ENCODE measurements around the gene MED10.

Gene MED10, protein sequence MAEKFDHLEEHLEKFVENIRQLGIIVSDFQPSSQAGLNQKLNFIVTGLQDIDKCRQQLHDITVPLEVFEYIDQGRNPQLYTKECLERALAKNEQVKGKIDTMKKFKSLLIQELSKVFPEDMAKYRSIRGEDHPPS

DNA sequence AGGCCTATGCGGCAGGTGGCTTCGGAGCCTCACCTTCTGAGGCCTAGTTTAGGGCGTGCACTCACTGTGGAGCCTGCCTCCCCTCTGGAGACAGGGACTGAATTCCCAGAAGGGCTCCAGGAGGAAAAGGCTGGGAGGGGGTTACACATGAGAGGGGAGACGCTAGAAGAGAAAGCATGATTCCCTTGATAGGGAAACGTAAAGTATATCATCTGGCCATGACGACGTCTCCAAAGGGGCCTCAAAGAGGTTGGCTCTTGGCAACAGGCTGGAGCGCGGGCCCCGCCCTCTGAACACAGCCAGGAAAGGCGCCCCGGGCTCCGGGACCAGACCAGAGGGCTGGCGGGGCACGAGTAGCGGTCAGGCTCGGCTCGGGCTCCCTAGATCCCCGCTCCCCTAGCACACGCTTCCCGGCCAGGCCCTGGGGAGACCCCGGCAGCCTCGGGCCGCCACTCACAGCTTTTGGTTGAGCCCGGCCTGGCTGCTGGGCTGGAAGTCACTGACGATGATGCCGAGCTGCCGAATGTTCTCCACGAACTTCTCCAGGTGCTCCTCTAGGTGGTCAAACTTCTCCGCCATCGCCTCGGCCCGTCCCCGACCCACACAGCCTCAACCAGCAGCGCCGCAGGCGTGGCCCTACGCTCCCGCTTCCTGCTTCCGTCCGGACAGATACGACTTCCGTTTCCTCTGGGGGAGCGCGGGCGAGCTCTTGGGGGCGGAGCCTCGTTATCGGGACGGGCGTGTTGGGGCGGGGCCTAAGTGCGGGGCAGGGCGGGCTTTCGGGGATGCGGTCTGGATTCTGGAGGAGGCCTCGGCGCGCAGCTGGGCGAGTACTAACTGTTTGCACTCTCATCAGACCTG is at the start of gene MED10:
Gene MED10 (minus strand): TSS at position 643 of the 861 bp plus-strand sequence. CDS start 64 bp downstream, at position 579.
- peak; percentile 92 for DNase-seq

DNA sequence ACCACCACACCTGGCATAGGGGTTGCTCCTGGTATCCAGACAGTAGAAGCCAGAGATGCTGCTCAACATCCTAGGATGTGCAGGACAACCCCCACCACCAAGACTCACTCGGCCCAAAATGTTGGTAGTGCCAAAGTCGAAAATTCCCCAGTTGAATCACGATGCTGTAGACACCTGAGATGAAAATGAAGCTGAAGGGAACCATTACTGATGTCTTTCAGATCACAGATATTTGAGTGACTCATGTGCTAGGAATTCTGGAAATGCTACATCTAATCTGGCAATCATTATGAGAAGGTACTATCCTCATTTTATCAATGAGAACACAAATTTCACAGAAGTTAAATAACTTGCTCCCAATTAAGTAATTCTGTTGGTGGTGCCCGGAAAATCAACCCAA is 49.3 kb upstream of the MED10 start:
- DNase-seq, result no peak

DNA sequence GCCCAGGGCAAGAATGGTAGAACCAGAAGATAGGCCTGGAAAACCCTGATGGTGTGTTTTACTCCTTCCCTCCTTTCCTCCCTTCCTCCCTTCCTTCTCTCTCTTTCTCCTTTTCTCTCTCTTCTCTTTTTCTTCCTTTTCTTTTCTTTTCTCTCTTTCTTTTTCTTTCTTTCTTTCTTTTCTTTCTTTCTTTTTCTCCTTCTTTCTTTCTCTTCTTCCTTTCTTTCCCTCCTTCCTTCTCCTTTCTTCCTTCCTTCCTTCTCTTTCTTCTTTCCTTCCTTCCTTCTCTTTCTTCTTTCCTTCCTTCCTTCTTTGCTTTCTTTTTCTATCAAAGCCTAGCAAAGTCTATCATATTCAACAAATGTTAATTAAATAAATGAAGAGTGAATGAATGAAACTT is 46.4 kb upstream of the MED10 start:
- no peak for DNase-seq

DNA sequence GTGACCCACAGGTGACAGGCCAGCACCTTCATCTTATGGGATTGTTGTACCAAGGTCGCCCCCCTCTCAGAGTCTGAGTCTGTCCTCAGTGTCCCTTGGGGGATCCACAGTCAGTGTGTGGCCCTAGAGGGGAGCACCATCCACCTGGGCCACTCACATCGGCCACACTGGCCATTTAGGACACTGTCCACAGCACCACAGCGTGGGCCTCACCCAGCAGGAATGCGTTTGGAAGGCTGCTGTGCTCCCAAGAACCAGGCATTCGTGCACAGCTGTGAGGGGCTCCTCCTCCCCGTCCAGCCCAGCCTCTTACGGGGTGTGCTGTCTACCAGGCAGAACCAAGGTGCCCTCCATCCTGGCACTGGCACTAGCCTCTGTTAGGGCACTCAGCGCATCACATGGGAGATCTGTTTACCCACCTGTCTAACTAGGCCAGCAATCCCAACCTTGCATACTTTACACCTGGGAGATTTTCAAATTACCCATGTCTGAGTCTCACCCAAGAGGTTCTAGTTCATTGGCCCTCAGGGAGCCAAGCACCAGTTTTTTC is 45.8 kb upstream of the MED10 start:
- no peak for DNase-seq

DNA sequence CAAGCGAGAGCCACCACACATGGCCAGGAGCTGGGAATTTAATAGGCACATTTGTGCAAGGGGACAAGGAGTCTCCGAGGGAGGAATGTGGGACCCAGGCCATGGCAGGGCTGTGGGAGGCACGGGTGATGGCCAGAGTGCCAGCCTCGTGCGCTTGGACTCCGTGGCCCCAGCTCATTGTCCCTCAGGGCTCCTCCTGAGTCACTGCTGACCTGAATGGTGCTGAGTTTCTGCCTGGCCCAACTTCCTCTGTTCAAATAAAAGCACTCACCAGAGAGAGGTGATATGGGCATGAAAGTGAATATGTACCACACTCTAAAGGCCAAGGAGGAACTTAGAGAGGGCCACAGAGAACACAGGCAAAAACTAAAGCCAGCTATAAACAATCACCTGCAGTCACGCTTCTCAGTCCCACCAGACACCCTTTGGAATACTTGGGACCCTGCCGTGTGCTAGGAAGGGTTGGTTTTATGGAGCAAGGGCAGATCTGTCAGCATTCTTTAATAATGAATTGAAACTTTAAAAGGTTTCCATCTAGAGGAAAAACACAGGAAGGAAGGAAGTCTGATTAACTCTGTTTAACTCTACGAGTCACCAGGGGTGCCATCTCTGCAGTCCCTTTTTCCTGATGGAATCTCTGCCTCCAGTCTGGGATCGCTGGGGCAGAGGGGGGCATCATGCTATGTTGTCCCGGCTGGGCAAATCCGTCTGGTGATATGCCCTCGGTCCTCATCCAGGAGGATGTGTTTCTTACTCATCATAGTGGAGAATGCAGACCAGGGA is 45.2 kb upstream of the MED10 start:
- DNase-seq, result no peak

DNA sequence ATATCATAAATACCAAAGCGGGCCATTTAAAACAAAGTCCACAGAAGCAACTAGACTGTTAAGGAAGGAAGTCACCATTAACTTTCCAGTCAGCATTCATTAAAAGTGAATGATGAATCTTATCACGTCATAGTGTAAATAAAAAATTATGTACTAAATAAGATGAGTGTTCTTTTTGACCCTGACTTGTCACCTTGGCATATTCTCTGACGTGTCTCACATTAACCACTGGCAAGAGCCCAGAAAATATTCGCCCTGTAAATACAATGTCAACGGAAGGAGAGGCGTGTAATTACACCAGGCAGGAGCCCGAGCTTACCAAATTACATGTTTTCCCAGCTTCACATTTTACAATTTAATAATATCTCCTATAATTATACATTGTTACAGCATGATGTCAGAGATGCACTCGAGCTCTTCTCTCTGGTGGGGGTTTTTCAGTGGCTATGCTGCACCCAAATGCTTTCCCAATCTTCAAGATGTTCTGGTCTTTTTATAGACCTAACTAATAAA is 41.0 kb upstream of the MED10 start:
- DNase-seq, result no peak

DNA sequence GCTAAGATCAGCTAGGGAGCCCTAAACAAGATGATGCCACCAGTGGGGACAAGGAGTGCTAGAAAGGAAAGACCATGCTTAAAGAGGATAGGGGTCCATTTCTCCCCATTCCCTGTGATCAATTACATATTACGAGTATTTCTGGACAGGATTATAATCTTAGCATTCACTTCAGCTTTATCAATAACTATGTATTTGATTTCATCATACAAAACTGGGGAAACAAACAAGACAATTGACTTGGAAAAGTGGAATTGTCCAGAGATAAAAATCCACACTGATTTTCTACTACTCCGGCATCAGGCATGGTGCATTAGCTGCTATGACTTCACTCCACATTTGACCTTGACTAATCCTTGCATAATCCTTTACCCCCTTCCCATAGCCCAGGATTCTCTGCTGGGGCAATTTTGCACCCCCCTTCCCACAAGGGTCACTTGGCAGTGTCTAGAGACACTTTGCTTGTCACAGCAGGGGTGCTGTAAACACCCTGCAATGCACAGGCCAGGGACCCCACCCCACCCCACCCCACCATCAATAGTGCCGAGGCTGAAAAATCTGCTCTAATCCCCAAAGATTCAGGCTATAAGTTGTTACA is 40.4 kb upstream of the MED10 start:
- DNase-seq, result no peak

DNA sequence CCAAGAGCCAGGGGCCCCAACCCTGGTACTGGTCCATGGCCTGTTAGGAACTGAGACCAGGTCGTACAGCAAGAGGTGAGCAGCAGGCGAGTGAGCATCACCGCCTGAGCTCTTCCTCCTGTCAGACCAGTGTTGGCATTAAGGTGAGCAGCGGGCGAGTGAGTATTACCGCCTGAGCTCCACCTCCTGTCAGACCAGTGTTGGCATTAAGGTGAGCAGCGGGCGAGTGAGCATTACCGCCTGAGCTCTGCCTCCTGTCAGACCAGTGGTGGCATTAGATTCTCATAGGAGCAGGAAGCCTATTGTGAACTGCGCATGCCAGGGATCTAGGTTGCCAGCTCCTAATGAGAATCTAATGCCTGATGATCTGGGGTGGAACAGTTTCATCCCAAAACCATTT is 39.3 kb upstream of the MED10 start:
- no peak for DNase-seq

DNA sequence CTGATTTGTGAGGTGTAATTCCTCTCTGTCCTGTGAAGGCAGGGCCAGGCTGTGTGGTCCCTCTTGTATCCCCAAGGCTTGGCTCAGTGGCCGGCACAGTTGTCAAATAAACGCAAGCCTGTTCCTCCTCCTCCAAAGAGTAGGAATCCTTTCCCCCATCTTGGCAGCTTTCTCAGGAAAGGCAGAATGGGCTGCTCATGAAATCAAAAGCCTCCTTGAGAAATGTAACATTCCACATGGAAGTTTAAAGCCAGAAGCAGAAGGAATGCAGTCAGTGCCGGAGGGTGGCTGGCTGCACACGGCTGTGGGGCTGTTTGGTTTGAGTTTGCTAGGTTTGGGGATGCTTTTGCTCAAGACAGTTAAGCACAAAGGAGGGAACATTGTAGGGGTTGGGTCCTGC is 34.5 kb upstream of the MED10 start:
- DNase-seq, result no peak

DNA sequence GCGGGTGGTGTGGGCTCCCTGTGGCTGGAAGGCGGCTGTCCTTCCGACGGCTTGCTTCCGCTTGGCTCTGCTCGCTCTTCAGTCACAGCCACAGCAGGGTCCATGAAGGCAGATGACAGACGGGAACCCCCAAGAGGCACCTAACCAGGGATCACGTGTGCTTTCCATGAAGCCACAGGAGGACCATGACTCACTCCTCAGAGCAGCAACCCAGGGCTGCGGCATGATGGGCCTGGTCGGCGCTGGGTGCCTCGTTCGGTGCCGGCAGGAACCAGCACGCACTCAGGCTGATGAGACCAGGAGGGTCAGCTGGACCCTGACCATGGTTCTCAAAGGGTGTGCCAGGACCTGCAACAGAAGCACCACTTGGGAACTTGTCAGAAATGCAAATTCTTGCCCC is 32.8 kb upstream of the MED10 start:
- no peak for DNase-seq

DNA sequence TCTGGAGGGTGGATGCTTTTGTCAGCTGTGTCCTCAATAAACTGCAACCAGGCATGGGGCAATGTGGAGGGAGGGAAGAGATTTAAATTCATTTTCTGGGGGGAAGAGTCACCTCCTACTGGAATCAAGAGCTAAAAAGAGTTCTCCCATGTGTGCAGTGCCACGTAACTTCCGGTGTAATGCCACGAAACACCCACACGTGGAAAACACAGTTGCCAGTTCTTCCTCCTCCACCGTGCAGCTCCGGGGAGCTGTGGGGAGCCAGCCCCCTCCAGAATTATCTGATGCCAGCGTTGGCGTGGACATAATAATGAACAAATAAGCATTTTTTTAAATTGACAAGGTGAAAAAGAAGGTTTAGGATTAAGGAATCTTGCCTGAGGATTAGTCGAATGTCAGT is 32.1 kb upstream of the MED10 start:
- no peak for DNase-seq

DNA sequence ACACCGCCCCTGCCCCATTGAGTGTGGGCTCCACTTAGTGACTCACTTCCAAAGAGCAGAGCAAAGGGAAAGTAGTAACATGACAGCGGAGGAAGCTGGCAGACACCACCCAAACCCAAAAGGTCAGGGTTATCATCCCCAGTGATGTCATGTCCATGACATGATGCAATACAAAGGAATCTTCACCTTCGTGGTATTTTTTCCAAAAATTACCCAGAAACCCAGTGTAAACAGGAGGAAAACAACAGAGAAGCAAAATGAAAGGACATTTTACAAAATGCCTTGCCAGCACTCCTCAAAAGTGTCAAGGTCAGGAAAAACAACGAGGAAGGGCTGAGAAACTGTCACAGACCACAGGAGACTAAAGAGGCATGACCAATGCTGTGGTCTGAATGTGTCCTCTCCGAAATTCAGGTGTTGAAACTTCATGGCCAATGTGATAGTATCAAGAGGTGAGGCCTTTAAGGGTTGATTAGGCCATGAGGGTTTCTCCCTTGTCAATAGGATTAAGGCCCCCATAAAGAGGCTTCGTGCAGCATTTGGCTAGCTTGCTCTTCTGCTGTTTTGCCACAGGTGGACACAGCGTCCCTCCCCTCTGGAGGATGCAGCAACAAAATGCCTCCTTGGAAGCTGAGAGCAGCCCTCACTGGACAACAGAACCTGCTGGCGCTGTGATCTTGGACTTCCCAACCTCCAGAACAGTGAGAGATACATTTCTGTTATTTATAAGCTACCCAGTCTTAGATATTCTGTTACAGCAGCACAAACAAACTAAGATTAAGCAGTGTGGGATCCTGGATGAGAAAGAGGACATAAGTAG is 30.5 kb upstream of the MED10 start:
- DNase-seq, result peak; percentile 8

DNA sequence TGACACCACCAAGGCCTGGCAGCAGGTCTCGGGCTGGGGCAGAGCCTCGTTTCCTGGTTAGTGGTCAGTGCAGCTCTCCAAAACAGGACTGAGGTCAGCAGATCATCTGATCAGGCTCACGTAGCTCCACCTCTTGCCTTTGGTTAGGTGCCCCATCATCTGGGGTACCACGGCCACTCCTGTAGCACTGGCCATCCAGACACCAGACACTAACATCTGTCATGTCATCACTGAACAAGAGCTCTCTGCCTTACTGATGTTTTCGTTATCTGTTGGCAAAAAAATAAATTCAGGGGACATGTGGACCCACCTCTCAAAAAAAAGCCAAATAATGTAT is 29.9 kb upstream of the MED10 start:
- DNase-seq, result no peak

DNA sequence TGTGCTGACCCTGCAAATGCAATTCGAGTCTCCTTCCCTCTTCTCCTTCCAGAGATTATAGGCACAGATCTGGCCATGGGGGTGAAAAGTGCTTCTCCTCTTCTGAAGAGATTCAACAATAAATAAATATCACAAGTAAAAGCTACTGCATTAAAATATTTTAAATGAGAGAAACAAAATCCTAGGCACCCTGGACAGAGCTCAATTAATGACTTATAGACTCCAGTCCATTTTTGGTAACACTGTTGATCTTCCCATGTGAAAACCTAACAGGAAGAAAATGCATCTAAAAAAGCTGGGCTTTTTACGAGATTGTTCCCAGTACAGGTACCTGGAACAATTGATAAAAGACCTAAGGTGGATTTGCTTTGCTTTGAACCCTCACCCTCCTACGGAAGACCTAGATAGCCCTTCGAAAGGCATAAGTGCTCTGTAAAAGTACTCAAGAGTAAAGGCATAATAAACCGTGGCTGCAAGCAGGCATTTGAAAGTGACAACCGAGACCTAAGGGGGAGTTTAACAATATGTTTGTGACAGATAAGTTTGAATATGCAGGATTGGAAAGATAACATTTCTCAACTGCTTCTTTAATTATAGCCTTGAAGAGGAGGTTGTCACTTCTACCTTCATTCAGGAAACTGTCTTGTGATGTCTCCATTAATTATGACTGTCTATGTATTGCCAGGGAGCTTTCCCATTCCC is 29.4 kb upstream of the MED10 start:
- no peak for DNase-seq

DNA sequence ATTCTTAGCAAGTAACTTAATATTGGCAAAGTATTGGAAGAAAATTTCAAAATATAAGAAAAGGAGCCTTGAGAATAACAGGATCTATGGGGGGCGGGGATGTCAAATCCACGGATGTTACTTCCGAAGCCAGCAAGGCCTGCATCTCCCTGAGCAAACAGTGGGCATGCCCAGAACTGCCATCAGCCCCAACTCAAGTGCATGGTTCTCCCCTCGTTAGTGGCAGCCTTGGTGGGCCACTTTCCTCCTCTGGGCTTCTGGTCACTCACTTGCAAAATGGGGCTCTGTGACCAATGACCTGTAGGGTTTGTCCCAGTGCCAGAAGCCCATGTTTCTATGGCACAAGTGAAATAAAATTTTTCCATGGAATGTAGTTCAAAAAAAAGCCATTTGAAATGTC is 27.2 kb upstream of the MED10 start:
- DNase-seq, result no peak

DNA sequence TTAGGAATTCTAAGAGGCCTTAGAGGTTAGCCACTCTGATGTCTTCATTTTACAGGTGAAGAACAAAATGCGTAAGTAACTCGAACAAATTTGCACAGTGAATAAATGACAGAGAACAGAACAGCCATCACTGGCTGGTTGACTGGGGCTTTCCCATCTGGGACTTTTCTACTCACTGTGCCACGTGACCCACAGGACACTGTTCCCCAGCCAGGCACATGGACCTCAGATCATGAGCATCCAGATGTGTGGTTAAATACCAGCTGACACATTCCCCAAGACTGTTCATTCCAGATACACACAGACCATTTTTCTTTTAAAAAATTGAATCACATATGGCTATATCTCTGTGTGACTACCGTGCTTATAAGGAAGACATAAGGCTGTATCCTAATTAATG is 25.8 kb upstream of the MED10 start:
- no peak for DNase-seq

DNA sequence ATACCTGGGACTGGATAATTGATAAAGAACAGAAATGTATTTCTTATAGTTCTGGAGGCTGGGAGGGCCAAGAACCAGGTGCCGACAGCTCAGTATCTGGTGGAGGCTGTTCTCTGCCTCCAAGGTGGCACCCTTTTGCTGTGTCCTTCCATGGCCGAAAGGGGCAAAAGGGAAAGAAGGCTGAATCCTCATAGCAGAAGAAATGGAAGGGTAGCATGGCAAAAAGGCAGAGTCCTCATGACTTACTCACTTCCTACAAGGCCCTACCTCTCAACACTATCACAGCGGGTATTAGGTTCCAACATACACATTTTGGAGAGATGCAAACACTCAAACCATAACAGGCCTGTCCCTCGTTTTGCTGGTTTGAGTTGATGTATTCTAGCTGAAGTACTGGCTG is 25.1 kb upstream of the MED10 start:
- no peak for DNase-seq

DNA sequence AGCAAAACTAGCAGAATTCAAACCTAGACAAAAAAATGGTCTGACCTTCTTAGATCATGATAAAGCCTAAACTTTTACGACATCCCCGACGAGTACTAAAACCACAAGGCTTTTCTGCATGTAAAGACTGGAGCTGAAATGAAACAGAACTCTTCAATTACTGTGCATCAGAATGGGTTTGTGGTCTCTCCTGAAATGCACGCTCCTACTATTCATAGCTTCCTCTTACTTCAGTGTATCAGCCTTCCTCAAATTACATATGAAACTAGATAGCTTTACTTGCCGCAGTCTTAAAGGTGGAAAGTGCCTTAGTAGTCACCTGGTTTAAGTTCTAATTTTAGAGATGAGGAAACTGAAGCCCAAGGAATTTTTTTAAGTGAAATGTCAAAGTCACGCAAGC is 24.6 kb upstream of the MED10 start:
- DNase-seq, result peak; percentile 66

DNA sequence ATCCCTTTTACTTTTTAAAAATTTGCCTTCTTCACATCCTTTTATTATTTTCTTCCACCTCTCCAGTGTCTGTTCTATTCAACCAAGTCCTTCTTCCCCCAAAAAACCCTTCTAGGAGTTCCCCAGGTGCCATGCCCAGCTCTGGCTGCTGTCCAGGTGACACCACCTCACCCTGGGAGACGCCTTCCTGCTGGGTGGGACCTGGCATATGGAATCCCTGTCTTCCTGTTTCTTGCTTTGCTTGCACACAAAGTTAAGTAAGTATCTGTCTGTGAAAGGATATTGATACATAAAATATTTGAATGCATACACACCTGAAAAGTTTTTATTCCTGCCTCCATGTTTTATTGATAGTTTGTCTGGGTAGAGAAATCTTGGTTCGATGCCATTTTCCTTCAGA is 23.1 kb upstream of the MED10 start:
- DNase-seq, result no peak

DNA sequence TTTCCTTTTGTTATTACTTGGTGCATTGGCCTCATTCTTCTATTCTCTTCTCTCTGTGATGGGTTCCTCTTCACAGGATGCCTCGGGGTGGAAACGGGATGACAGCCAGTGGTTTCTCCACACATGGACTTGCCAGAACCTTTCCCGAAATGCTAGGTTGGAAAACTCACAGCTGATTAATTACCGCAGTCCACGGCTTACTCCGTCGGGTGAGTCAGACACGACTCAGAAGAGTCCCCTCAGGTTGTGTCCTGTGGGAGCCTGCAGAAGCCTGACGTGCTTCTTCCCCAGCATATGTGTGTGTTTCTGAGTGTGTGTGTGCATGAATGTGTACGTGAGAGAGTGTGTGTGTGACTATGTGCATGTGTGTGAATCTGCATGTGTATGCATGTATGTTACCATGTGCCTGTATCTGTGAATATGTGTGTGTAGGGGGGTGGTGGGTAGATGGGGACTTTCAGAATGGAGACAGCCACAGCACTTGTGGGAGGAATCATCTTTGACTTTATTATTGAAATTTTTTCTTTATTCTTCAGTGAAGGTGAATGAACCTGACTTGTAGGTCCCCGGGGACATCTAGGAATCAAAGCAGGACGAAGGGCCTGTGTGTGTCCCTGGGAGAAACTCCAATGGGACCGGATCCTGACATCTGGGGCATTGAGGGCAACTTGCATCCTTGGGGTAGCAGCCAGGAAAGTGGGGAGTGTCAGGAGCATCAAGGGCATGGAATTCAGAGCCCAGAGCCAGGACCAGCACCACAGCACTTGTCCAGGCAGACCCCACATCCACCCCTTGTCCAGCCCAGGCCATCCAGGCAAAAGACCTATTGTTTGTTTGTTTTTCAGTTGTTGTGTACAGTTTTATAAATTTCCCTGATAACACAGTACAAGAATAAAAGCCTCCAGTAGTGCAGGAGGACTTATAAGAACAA is 21.9 kb upstream of the MED10 start:
- DNase-seq, result no peak

Data from RPMI8226 (cell line).